Bronchial epithelial cell (primary cell): ENCODE results near the gene PLEKHG3. TPM values are rescaled to one million over a fixed set of nuclear protein-coding genes. Genes with fewer than 3 reads are reported as not detected.

Experiments used
- DNase-seq: peaks from one replicate; pipeline ENCODE4 v3.0.0-alpha.2; 2010; ENCODE audit warnings: low read depth
- FAIRE-seq: peaks from 2 replicates; lab custom pipeline; 2011; peaks lifted over from hg19 to GRCh38; lab: Jason Lieb, UNC
- H3K27me3 ChIP-seq: 2 replicates; pipeline ENCODE4 v1.5.1; 2011; ENCODE audit warnings: low read length; ENCODE audit not compliant: control insufficient read depth, insufficient read depth
- H3K36me3 ChIP-seq: 2 replicates; pipeline ENCODE4 v1.5.1; 2011; ENCODE audit warnings: low read length; ENCODE audit not compliant: control insufficient read depth, insufficient read depth
- H3K4me3 ChIP-seq: 2 replicates; pipeline ENCODE4 v1.5.1; 2011; ENCODE audit warnings: mild to moderate bottlenecking, low read depth, low read length, control low read depth
- CTCF ChIP-seq: IDR thresholded peaks from 2 replicates; pipeline ENCODE4 v1.5.1; 2011; ENCODE audit warnings: mild to moderate bottlenecking, moderate library complexity, low read length, control low read depth, inconsistent platforms; ENCODE audit not compliant: insufficient read depth, severe bottlenecking
- total RNA-seq: library from RNA; depleted of rRNA; stranded (reverse); fragments of >200 nt; gene quantifications from 2 replicates; pipeline ENCODE4 v1.2.1, GENCODE V29; 2014

Gene PLEKHG3
- total RNA-seq, 1 donor from 2014 or later, result 32.4 TPM

- no peaks in the 10 kb centered on the region for H3K36me3 ChIP-seq
- no peak overlapping the region for H3K4me3 ChIP-seq
- H3K27me3 ChIP-seq, result no peaks in the 10 kb centered on the region
- no peak for DNase-seq
- no peak for TF ChIP-seq CTCF
- no peak for FAIRE-seq
Observed at GRCh38 chr14:64676410-64677008, 27.7 kb upstream of the PLEKHG3 start.

- Histone ChIP-seq H3K36me3 (no peaks in the 10 kb centered on the region), H3K27me3 (no peaks in the 10 kb centered on the region), H3K4me3 (no peak overlapping the region)
- peak; percentile 19 for TF ChIP-seq CTCF
- peak; percentile 99 for FAIRE-seq
- peak; percentile 99 for DNase-seq
Observed at GRCh38 chr14:64680013-64680713, 24.1 kb upstream of the PLEKHG3 start.

- H3K4me3 ChIP-seq, result no peak overlapping the region
- no peaks in the 10 kb centered on the region for H3K36me3 ChIP-seq
- FAIRE-seq (no peak), DNase-seq (no peak)
- TF ChIP-seq CTCF, result no peak
- H3K27me3 ChIP-seq, result no peaks in the 10 kb centered on the region
Observed at GRCh38 chr14:64680714-64681065, 23.5 kb upstream of the PLEKHG3 start.

DNA sequence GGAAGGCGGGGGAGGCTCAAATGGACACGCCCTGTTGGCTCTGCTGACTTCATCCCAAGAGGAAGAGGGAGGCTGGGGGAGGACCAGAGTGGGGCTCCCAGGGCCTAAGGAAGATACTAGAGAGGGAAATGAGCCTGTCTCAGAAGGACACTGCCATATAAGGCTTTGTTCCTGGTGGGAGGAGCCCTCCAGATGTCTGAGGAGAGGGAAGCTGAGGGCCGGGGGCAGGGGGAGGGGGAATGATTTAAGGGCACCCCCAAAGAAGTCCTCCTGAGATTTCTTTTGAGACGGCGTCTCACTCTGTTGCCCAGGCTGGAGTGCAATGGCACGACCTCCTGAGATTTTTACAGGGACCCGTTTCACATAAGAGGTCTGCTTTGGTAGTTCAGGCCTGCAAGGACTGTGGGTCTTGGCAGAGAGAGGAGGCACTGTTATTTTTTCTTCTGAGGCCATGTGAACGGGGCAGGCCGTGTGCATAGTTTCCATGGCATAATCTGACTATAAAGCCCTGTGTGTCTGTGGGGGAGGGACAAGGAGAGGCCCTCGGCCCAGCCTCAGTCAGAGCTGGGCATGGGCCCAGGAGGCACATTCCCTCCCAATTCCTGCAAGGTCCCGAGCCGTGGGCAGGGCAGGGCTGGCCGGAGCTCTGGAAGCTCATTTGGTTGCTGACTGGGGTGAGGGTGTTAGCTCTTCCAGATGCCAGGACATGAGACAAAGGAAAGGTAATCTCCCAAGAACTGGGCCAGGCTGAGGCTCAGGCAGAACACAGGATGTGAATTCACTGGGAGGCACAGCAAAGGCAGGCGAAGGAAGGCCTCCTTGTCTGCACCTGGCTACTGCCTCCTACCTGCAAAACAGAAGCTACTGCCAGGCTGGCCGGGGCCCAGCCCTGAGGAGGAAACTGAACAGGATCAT lies 22.2 kb upstream of the PLEKHG3 start:
- DNase-seq (peak; percentile 93), FAIRE-seq (peak; percentile 87)
- H3K27me3 ChIP-seq, result no peaks in the 10 kb centered on the region
- TF ChIP-seq CTCF, result peak; percentile 62
- H3K36me3 ChIP-seq, result no peaks in the 10 kb centered on the region
- no peak overlapping the region for H3K4me3 ChIP-seq

- TF ChIP-seq CTCF, result no peak
- Histone ChIP-seq H3K4me3 (no peak overlapping the region), H3K27me3 (no peaks in the 10 kb centered on the region), H3K36me3 (no peaks in the 10 kb centered on the region)
- FAIRE-seq (no peak), DNase-seq (no peak)
Observed at GRCh38 chr14:64682843-64683242, 21.4 kb upstream of the PLEKHG3 start.
